Measurements from ENCODE around the gene CAMTA1.

- no peak for TF ChIP-seq CTCF (IDR thresholded peaks at IDR 0.05; ENCODE audit: poor library complexity)
- TF ChIP-seq EZH2 (IDR thresholded peaks at IDR 0.05; ENCODE audit: borderline replicate concordance): no peak
- TF ChIP-seq EZH2phosphoT487 (IDR thresholded peaks at IDR 0.05; ENCODE audit: low read depth, severe bottlenecking, unreplicated experiment): no peak
Observed at GRCh38 chr1:6970221-6970620, 185.0 kb downstream of the CAMTA1 start.

Data from hepatocyte (in vitro differentiated cells).